CD4-positive, alpha-beta T cell treated with Interleukin-2 at 100 ng/mL for 4 hours (primary cell): ENCODE results near the gene PTK6.
"Not testable (repeated sequence)": the region's sequence is repeated elsewhere in the genome, so short reads cannot be mapped to it uniquely, and the experiment has no call there.

Experiments
- DNase-seq: peaks from one replicate; pipeline ENCODE4 v3.0.0-alpha.2; 2020; ENCODE audit warnings: low spot score

The PTK6 gene

DNA sequence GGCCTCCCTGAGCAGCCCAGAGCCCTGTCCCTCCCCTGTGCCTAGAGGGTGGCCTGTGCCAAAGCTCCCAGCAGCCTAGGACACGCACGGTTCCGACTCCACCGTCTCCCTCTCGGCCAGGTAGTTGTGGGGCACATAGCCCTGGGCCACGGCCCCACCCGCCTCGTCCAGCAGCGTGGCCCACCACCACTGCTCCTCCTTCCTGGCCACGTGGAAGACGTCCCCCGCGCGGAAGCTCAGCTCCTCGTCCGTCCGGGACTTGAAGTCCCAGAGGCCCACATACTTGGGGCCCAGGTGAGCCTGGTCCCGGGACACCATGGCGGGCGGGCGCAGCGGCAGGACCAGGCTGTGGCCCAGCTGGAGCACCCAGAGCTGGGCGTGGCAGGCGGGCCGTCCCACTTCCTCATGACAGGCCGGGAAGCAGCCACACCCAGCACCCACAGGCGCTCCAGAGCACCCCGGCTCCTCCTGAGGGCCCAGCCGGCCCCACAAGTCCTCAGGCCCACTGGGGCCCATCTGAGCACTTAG lies at the start of gene PTK6:
TSS of gene PTK6 (minus strand) at position 380 of the 528 bp plus-strand sequence. CDS start at position 318, 62 bp downstream.
- peak; percentile 15 for DNase-seq

DNA sequence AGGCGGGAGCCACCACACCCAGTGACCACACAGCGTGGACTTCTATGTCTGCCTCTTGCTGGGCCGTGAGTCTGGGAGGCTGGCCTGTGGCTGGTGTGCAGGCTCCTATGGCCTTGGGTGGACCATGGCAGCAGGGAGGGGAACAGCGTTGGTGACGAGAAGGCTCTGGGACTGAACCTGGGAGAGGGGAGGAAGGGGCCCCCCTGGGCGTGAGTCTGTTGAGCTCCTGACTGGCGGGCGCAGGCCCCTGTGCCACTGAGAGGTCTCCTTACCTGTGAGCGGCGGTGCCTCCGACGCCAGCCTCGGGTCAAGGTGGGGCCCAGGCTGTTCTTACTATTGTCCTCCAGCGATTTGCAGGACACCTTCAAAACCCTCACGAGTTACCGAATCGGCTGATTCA lies 49.6 kb upstream of the PTK6 start:
- DNase-seq: no peak

DNA sequence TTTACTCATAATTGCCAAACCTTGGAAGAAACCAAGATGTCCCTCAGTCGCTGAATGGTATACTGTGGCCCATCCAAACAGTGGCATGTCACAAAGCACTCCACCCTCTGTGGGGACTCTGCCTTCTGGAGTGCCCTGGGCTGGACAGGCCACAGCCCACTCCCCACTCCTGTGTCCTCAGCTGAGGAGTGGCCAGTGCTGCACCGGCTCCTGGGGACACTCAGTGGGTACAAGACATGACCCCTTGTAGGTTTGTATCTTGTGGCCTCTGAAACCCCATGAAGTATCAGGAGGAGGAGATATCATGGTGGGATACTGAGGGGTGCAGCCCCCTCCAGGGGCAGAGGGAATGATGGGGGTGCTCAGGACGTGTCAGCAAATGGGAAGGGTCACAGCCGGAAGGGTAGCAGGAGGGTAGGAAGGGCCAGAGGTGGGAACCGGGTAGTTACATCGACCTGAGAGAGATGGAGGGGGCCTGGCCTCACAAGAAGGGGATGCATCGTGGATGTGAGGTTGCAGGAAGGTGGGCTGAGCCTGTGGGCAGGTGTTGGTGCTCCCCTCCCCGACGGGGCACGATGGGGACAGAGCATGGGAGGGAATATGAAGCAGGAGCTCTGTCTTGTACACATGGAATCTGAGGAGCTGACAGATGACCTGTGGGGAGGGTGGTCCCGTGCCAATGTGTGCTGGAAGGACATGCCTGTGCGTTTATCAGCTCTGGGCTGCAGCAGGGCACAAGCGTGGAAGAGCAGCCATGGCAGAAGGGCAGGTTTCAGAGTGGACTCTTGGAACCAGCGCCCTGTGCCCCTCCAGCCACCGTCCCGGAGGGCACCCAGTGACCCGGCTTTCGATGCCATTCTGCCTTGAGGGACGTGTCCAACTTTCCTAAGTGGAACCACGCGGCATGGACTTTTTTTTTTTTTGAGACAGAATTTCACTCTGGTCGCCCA lies 48.7 kb upstream of the PTK6 start:
- DNase-seq: no peak

DNA sequence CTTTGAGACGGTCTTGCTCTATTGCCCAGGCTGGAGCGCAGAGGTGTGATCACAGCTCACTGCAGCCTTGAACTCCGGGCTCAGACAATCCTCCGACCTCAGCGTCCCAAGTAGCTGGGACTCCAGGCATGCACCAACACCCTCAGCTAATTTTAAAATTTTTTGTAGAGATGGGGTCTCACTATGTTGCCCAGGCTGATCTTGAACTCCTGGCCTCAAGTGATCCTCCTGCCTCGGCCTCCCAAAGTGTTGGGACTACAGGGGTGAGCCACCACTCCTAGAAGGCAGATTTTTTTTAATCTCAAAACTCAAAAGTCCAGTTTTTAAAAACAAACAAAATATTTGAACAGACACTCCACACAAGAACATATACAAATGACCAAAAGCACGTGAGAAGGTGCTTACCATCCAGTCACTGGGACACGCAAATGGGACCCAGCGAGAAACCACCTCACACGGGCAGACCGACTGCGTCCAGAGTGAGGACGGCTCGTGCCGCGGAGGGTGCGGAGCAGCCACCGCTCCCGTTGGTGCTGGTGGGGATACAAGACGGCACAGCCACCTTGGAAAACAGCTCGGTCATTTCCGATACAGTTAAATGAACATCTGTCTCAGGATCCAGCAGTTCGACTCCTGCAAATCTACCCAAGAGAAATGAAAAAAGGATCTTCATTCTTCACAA lies 45.3 kb upstream of the PTK6 start:
- no peak for DNase-seq

GRCh38 chr20:63580796-63581461 lies 43.8 kb upstream of the PTK6 start:
- DNase-seq: peak; percentile 84

DNA sequence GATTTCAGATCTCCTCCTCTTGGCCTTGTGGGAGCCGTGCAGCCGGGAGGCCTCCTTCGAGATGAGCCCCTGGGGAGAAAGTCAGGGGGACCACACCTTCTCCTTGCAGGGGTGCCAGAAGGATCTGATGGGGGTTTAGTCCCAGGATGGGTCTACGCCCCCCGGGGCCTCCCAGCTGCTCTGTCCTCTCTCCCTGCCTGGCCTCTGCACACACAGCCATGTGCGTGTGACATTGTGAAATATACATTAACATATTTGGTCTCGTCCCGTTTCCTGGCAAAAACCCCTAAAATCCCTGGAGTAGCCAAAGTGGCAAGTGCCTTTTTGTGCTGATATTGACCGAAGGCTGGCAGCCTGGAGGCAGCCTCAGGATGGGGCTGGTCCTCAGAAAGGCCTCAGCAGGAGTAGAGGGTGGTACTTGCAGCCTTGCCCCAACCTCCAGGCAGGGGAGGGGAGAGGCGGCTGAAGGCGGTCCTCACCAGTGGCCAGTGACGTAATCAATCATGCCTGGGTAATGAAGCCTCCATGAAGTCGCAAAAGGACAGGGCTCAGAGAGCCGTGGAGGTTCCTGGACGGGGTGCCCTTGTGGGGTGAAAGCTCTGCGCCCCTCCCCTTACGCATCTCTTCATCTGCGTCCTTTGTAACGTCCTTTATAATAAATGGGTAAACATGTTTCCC lies 42.0 kb upstream of the PTK6 start:
- no peak for DNase-seq

DNA sequence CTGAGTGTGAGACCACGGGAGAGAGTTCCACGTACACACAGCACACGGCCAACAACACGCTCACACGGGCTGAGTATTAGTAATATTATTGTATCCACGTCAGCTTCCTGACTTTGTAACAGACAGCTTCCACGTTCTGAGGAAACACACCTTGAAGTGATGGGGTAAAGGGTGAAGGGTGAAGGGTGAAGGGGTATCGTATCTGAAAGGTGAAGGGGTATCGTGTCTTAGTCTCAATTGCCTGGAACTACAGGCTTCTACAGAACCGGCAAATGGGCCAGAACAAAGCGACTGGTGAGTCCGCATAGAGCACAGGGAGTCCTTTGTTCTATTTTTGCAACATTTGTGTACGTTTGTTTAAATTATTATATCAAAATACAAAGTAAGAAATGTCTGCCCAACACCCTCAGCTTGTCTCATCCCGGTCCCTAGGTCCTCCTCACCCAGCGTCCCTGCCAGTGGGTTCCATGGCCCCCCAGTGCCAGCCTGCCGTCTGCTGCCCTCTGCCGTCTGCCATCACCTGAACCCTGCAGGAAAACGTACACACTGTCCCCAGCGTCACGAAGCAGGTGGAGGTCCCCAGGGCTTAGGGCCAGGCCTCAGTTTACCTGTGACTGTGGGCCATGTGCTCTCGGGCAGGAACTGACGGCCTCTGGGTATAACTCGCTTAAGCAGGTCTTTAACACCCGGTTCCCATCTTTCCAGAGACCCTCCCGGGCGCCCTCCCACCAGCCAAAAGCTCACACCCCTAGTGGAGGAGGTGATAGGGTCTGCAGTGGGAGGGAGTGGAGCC lies 41.2 kb upstream of the PTK6 start:
- no peak for DNase-seq

DNA sequence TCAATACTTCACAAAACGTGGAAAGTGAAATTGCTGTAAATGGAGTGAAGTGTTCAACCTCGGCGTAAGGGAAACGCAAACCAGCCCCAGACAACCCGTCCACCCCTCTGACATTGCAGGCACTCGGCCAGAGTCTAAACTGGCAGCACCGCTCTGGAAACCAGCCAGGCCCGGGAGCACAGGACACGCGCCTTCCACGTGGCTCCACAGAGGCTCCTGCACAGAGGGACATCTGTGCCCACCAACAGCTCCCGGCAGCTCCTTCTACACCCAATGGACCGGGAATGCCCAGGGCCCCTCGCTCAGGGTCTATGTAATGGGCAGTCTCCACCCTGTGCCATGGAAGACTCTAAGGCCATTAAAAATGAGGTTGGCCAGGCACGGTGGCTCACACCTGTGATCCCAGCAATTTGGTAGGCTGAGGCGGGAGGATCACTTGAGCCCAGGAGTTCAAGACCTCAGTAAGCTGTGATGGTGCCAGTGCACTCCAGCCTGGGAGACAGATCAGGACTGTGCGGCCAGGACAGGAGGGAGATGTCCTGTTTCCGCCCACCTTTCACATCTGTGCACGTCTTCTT lies 40.2 kb upstream of the PTK6 start:
- no peak for DNase-seq

GRCh38 chr20:63576311-63576710 lies 39.1 kb upstream of the PTK6 start:
- no peak for DNase-seq

DNA sequence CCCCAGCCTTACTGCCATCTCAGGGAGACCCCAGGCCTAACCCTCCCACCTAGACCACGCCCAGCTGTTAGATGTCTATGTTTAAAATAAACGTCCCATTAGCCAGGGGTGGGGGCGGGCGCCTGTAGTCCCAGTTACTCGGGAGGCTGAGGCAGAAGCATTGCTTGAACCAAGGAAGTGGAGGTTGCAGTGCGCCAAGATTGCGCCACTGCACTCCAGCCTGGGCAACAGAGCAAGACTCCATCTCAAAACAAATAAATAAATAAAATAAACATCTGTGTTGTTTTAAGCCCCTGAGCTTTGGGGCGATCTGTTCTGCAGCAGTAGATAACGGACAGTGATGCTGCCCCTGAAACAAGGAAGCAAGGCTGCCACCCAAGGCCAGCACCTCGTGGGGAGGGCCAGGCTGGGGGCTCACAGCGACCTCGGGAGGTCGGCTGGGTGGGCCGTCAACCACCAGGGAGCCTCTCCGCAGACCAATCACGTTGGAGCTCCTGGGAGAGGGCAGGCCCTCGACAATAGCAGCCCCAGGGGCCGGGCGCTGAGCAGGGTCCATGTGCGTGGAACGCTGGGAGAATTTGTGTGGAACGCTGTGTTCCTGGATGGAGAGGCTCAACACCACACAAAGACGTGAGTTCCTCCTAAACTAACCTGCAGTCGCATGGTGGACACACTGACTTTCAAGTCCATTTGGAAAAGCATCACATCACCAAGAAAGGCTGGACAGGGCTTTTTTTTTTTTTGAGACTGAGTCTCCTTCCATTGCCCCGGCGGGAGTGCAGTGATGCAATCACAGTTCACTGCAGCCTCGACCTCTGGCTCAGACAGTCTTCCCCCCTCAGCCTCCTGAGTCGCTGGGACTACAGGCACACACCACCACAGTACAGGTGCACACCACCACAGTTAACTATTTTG lies 37.9 kb upstream of the PTK6 start:
- DNase-seq: no peak

GRCh38 chr20:63574156-63574828 lies 37.1 kb upstream of the PTK6 start, which contains the start of gene HELZ2:
HELZ2 (minus strand) TSS chr20:63574239; CDS start chr20:63572385, 1,854 bp downstream.
- DNase-seq: peak; percentile 76

- no peak for DNase-seq
Measured at GRCh38 chr20:63573647-63574131, 36.5 kb upstream of the PTK6 start.

- DNase-seq: no peak
Measured at GRCh38 chr20:63572788-63573646, 35.8 kb upstream of the PTK6 start.

DNA sequence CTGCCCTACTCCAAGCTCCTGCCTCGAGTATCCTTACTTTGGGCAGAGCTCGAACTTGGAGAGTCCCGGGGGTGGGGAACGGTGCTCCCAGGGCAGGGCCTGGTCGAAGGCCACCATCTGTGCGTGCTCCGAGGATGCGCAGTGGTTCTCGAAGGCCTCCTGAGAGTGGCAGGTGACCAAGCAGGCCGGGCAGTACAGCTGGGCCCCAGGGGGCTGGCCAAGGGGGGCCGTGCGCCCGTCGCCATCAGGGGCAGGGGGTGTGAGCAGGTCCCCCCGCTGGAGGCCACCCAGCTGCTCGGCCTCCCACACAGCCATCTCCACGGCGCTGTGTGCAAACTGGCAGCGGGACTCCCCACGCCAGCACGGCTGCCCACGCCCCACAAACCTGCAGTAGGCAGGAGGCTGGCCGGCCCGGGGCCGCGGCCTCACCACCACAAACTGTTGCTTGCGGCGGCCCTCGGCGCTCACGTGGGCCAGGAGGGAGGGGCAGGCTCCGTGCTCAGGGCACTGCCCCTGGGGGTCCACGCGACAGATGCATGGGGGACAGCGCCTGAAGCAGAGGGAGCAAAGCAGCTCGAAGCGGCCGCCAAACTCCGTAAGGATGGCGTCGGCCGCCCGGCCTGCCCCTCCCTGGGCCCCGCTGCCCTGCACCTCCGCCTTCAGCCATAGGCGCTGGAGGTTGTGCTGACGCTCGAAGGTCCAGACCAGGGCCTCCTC lies 35.1 kb upstream of the PTK6 start:
- DNase-seq: no peak

DNA sequence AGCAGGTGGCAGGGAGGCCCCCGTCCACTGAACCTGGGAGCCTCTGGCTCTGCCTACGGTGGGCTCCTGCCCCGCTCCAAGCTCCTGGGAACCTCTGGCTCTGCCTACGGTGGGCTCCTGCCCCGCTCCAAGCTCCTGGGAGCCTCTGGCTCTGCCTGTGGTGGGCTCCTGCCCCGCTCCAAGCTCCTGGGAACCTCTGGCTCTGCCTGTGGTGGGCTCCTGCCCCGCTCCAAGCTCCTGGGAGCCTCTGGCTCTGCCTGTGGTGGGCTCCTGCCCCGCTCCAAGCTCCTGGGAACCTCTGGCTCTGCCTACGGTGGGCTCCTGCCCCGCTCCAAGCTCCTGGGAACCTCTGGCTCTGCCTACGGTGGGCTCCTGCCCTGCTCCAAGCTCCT lies 33.9 kb upstream of the PTK6 start:
- DNase-seq: not testable (repeated sequence)

DNA sequence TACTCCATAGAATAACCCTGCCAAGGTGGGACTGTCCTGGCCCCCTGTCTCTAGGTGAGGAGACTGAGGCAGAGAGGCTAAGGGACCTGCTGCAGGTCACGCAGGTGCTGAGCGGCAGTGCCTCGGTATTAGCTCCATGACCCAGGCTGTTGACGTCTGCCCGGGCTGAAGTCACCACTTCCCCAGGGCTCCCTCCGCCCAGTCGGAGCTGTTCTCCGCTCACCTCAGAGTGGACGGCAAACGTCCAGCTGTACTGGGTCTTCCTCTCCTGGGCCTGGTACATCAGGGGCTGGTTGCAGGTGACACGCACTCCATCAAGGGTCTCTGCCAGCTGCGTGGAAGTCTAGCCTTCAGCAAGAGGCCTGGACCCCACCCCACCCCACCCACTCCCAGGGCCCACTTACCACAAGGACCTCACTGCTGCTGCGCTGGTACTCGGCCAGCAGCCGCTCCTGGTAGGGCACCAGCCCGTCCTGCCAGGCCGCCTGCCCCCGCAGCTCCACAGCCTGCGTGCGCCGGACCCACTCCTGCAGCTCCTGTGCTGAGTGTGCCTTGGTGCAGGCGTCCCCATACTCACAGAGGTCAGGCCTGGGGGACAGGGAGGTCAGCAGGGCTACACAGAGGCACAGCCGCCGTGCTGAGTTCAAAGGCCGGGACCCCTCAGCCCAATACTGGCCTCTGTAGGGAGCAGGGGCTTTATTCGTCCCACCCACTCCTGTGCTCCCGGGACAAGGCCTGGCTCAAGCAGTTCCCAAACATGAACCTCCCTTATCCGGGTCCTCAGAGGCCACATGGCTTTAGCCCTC lies 33.3 kb upstream of the PTK6 start:
- DNase-seq: no peak
